K562 (cell line): Measurements from ENCODE around the gene TP53I3. TPM values are rescaled to one million over a fixed set of nuclear protein-coding genes. Genes with fewer than 3 reads are reported as not detected.
A peak's percentile ranks its signal among the peaks of the same experiment; 100 is the strongest.

Source experiments
- ATAC-seq: fragments of 200-7000 bp; cut with Tn5 transposase; 3 replicates; pipeline ENCODE4 v1.9.1; 2020; ENCODE audit warnings: moderate library complexity
- BruUV-seq: library from RNA; stranded (reverse); fragments of 400-500 nt; replicated peaks from 2 replicates; lab custom pipeline; 2021; lab: Mats Ljungman, UMichigan
- CTCF ChIA-PET: fragments of 300-600 bp; formaldehyde crosslinking; extraction: SDS; loops from one replicate; lab custom pipeline; 2021; ENCODE audit warnings: low intra/inter-chr PET ratio; lab: Yijun Ruan, JAX
- POLR2A ChIA-PET: fragments of 300-600, 350-650 bp; sonication (Branson Sonifier 250); formaldehyde crosslinking; extraction: SDS; loops from one replicate; lab custom pipeline; 2021; ENCODE audit warnings: antibody characterized with exemption, inconsistent platforms; lab: Yijun Ruan, JAX
- DNase-seq, 4 experiments: peaks; one replicate each; pipeline versions ENCODE4 v3.0.0 to v3.0.0-alpha.2; 2011 to 2018; ENCODE audit warnings: low spot score in 3 of 4, mixed read lengths in 3 of 4; ENCODE audit errors: extremely low read depth in 1 of 4
- FAIRE-seq: peaks from 2 replicates; lab custom pipeline; 2011; peaks lifted over from hg19 to GRCh38; lab: Jason Lieb, UNC
- H2AFZ ChIP-seq: 2 replicates; pipeline ENCODE4 v1.6.0; 2011; ENCODE audit warnings: low read depth, low read length, control low read depth, inconsistent platforms
- H3K27ac ChIP-seq: fragments of 200-600 bp; 3 replicates; pipeline ENCODE4 v1.8.0; 2011; ENCODE audit warnings: low read depth, mild to moderate bottlenecking, control low read depth, inconsistent platforms, low read length, moderate library complexity, mixed read lengths; ENCODE audit errors: extremely low read depth
- H3K27me3 ChIP-seq, 2 experiments: fragments of 300-600 bp in 1 of 2; 2 replicates in 1 of 2; 3 replicates in 1 of 2; pipeline versions ENCODE4 v1.6.0 to v1.8.0; 2011; ENCODE audit warnings: inconsistent platforms in 2 of 2, low read length in 2 of 2, mild to moderate bottlenecking in 1 of 2, mixed read lengths in 1 of 2, moderate library complexity in 1 of 2; ENCODE audit not compliant: control insufficient read depth in 2 of 2, insufficient read depth in 2 of 2
- H3K36me3 ChIP-seq: fragments of 300-600 bp; 3 replicates; pipeline ENCODE4 v1.8.0; 2011; ENCODE audit warnings: mild to moderate bottlenecking, low read length, inconsistent platforms; ENCODE audit not compliant: control insufficient read depth, insufficient read depth
- H3K4me1 ChIP-seq, 2 experiments: fragments of 200-600 bp in 1 of 2; replicated peaks in 1 of 2; 2 replicates in 1 of 2; 3 replicates in 1 of 2; pipeline versions ENCODE4 v1.5.1 to v1.8.0; 2011; ENCODE audit warnings: inconsistent platforms in 2 of 2, low read length in 2 of 2, mild to moderate bottlenecking in 1 of 2, mixed read lengths in 1 of 2, moderate library complexity in 1 of 2; ENCODE audit not compliant: control insufficient read depth in 2 of 2, insufficient read depth in 2 of 2
- H3K4me2 ChIP-seq: 2 replicates; pipeline ENCODE4 v1.6.1; 2011; ENCODE audit warnings: low read length, control low read depth, inconsistent platforms, mixed read lengths; ENCODE audit not compliant: insufficient read depth
- H3K4me3 ChIP-seq: fragments of 200-600 bp; sonication (generic), shearing (Covaris generic); 2 replicates; pipeline ENCODE4 v1.5.1; 2016; ENCODE audit warnings: control low read depth, inconsistent platforms
- H3K79me2 ChIP-seq: fragments of 200-600 bp; 3 replicates; pipeline ENCODE4 v1.8.0; 2011; ENCODE audit warnings: low read length, inconsistent platforms; ENCODE audit not compliant: control insufficient read depth, insufficient read depth
- H3K9ac ChIP-seq, 2 experiments: 2 replicates each; pipeline versions ENCODE4 v1.6.0 to v1.6.1; 2011; ENCODE audit warnings: low read depth in 2 of 2, low read length in 2 of 2, control low read depth in 1 of 2, inconsistent platforms in 1 of 2, mild to moderate bottlenecking in 1 of 2, mixed read lengths in 1 of 2; ENCODE audit not compliant: insufficient read depth in 1 of 2
- H3K9me1 ChIP-seq: one replicate; pipeline ENCODE4 v1.6.0; 2011; ENCODE audit warnings: inconsistent platforms, mild to moderate bottlenecking, low read length, moderate library complexity; ENCODE audit not compliant: control insufficient read depth, insufficient read depth
- H3K9me3 ChIP-seq: replicated peaks from 2 replicates; pipeline ENCODE4 v1.5.1; 2011; ENCODE audit warnings: low read depth, low read length, inconsistent platforms; ENCODE audit not compliant: control insufficient read depth, insufficient read depth
- H4K20me1 ChIP-seq: replicated peaks from 2 replicates; pipeline ENCODE4 v1.6.1; 2011; ENCODE audit warnings: low read length, inconsistent platforms, mixed read lengths; ENCODE audit not compliant: control insufficient read depth, insufficient read depth
- HEY1 ChIP-seq: fragments of 250-450 bp; sonication (Bioruptor Pico); IDR thresholded peaks from 2 replicates; pipeline ENCODE4 v1.5.0; 2020; ENCODE audit warnings: mild to moderate bottlenecking, moderate library complexity, borderline replicate concordance
- RFX1 ChIP-seq: fragments of 450-650 bp; IDR thresholded peaks from 2 replicates; pipeline ENCODE4 v1.6.1; 2016; ENCODE audit warnings: mild to moderate bottlenecking, moderate library complexity
- WHSC1 ChIP-seq: IDR thresholded peaks from one replicate; pipeline ENCODE4 v1.6.1; 2012; ENCODE audit warnings: low read length, control low read depth, inconsistent platforms
- WGBS: fragments of 100-300 bp; shearing (Covaris generic); methylation state at CpG from one replicate; pipeline ENCODE4 v1.1.6; 2016; ENCODE audit warnings: low coverage, mixed read lengths; ENCODE audit not compliant: insufficient coverage; ENCODE audit errors: missing lambda C conversion rate; 5-methylcytosine and 5-hydroxymethylcytosine counted together
- in situ Hi-C: fragments of 300-500 bp; cut with MboI; formaldehyde crosslinking; loops from 4 replicates; pipeline ENCODE4 v1.15.0; 2018; ENCODE audit warnings: inconsistent platforms, mixed read lengths
- intact Hi-C: fragments of 100-400 bp; cut with micrococcal nuclease; formaldehyde crosslinking; loops from 2 replicates; pipeline ENCODE4 v1.14.2; 2022
- polyA plus RNA-seq, 8 experiments: library from polyadenylated mRNA; depleted of rRNA in 4 of 8; stranded (reverse) in 5 of 8; unstranded in 3 of 8; fragments of >200 nt; fragmentation: Nextera tagmentation in 2 of 8; fragmentation: Illumina TruSeq in 1 of 8; extraction: Ambion mirVana in 2 of 8; extraction: Trizol in 1 of 8; gene quantifications; 2 replicates each; pipeline versions ENCODE4 v1.2.1 to v1.2.3, GENCODE V29; 2011 to 2014; ENCODE audit warnings: inconsistent platforms in 1 of 8, missing spikeins in 1 of 8
- small RNA-seq: library from RNA; depleted of rRNA; stranded (forward); fragments of <200 nt; gene quantifications from one replicate; pipeline ENCODE3, GENCODE V24; 2014
- total RNA-seq, 7 experiments: library from RNA; depleted of rRNA in 6 of 7; stranded (reverse); fragments of >200 nt in 6 of 7; fragmentation: Illumina TruSeq in 2 of 7; extraction: Trizol in 2 of 7; gene quantifications; 2 replicates each; pipeline versions ENCODE4 v1.2.1 to v1.2.3, GENCODE V29; 2011 to 2021; ENCODE audit warnings: low replicate concordance in 1 of 7

TP53I3 gene
- total and polyA plus RNA-seq, 9 of the 15 experiments (the other 6 are each of a cell fraction or from before 2014, with no cell fraction given) = 0.65 to 9.5 (median 5.6) TPM

DNA sequence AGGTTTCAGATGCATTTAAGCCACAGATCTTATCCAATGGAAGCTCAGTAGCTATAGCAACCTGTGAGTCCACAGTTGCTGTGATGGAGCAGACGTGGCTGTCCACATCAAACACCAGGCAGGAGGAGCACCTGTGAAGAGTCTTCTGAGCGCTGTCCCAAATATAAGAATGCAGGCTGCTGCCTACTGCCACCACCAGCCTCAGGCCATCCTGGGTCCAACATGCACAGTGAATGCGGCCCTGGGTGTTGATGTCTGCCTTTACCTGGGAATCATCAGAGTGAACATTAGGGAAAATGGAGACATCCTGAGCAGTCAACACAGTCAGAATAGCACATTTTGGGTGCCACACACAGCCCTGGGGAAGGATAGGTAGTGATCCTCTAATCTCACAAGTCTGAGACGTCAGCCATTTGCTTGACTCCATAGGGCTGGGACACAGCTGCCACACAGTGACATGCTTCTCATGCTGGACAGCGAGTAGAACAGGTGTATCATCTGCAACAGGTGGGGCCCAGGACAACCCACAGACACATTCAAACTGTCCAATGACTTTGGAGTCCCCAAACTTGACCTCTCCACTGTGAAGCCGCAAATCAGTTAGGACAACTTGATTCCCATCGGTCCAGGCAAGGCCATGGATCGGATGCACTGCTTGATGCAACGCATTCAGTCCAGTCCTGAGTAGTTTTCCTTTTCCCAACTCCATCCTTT lies 45.7 kb downstream of the TP53I3 start:
- H3K9ac ChIP-seq = peak overlapping the region in 1 of 2 experiments; percentile 26; a peak in 1 of 4 replicates
- peaks cover 50% of the 10 kb centered on the region for H3K79me2 ChIP-seq
- no peak overlapping the region for H2AFZ ChIP-seq
- POLR2A ChIA-PET = no interaction called here
- intact Hi-C loops = no loop called here
- H3K4me3 ChIP-seq = no peak overlapping the region
- TF ChIP-seq RFX1 (peak; percentile 35; the same call in 1 of the 2 replicates), WHSC1 (peak; percentile 5), HEY1 (no peak)
- TF ChIP-seq, all 486 proteins: peak for 2
- no peak overlapping the region for H3K4me2 ChIP-seq
- H3K27ac ChIP-seq = no peak overlapping the region
- CTCF ChIA-PET = no interaction called here
- H3K9me3 ChIP-seq = no peaks in the 10 kb centered on the region
- DNase-seq (no peak), ATAC-seq (no peak), FAIRE-seq (no peak)
- no TSS peak for BruUV-seq
- H4K20me1 ChIP-seq = no peaks in the 10 kb centered on the region; the same call in 1 of the 2 replicates
- peaks cover 56% of the 10 kb centered on the region for H3K36me3 ChIP-seq
- H3K27me3 ChIP-seq = no peaks in the 10 kb centered on the region
- in situ Hi-C loops = no loop called here
- no peaks in the 10 kb centered on the region for H3K9me1 ChIP-seq
- H3K4me1 ChIP-seq = no peaks in the 10 kb centered on the region; a peak in 1 of 5 replicates
- WGBS = 93% methylated on average over 9 of the region's 9 CpGs

Small RNA genes lying within 50 kb of the gene (small RNA-seq; reads per million reads assigned to genes)
- not detected for gene RNU6-370P

Other genes starting within 250 kb of the TP53I3 start
Only the 7 nearest of the 9 such genes appear.
- gene MFSD2B, start 74.7 kb downstream of the TP53I3 start, total RNA-seq (2014; rRNA removed) = 5.5 and 9.1 TPM in 2 replicates
- 5.2 and 6.8 TPM in 2 replicates for gene MFSD2B, start 74.7 kb downstream of the TP53I3 start, total RNA-seq (2014; rRNA removed; fragmentation: Illumina TruSeq; extraction: Trizol)
- gene MFSD2B, start 74.7 kb downstream of the TP53I3 start, total RNA-seq (2015; rRNA removed; fragmentation: Illumina TruSeq; extraction: Trizol) = 7.2 and 8.0 TPM in 2 replicates
- gene MFSD2B, start 74.7 kb downstream of the TP53I3 start, total RNA-seq (2021) = 10.4 and 10.9 TPM in 2 replicates
- gene MFSD2B, start 74.7 kb downstream of the TP53I3 start, polyA plus RNA-seq (2011; rRNA removed) = 6.8 and 8.0 TPM in 2 replicates
- 10.5 and 10.7 TPM in 2 replicates for gene MFSD2B, start 74.7 kb downstream of the TP53I3 start, polyA plus RNA-seq (2014; fragmentation: Illumina TruSeq; extraction: Trizol)
- 1 to 10 TPM; 2.6 to 3.6 TPM for gene MFSD2B, start 74.7 kb downstream of the TP53I3 start, polyA plus RNA-seq (2014; fragmentation: Nextera tagmentation; extraction: Ambion mirVana)
- 8.4 and 9.9 TPM in 2 replicates for gene MFSD2B, start 74.7 kb downstream of the TP53I3 start, polyA plus RNA-seq (2014; rRNA removed)
- gene WDCP, start 37.4 kb downstream of the TP53I3 start, total RNA-seq (2014; rRNA removed) = 10.1 and 13.2 TPM in 2 replicates
- gene WDCP, start 37.4 kb downstream of the TP53I3 start, total RNA-seq (2014; rRNA removed; fragmentation: Illumina TruSeq; extraction: Trizol) = 21.8 and 23.0 TPM in 2 replicates
- 20.0 and 20.8 TPM in 2 replicates for gene WDCP, start 37.4 kb downstream of the TP53I3 start, total RNA-seq (2015; rRNA removed; fragmentation: Illumina TruSeq; extraction: Trizol)
- 30.4 and 31.0 TPM in 2 replicates for gene WDCP, start 37.4 kb downstream of the TP53I3 start, total RNA-seq (2021)
- gene WDCP, start 37.4 kb downstream of the TP53I3 start, polyA plus RNA-seq (2011; rRNA removed) = 36.2 and 41.4 TPM in 2 replicates
- gene WDCP, start 37.4 kb downstream of the TP53I3 start, polyA plus RNA-seq (2014; fragmentation: Illumina TruSeq; extraction: Trizol) = 18.9 and 24.9 TPM in 2 replicates
- gene WDCP, start 37.4 kb downstream of the TP53I3 start, polyA plus RNA-seq (2014; fragmentation: Nextera tagmentation; extraction: Ambion mirVana) = 10 to 100 TPM; 11.9 to 25.1 TPM
- gene WDCP, start 37.4 kb downstream of the TP53I3 start, polyA plus RNA-seq (2014; rRNA removed) = 14.2 and 16.2 TPM in 2 replicates
- 1.6 and 2.0 TPM in 2 replicates for gene FKBP1B, start 35.1 kb downstream of the TP53I3 start, total RNA-seq (2014; rRNA removed)
- 2.4 and 2.8 TPM in 2 replicates for gene FKBP1B, start 35.1 kb downstream of the TP53I3 start, total RNA-seq (2014; rRNA removed; fragmentation: Illumina TruSeq; extraction: Trizol)
- 1.3 and 1.6 TPM in 2 replicates for gene FKBP1B, start 35.1 kb downstream of the TP53I3 start, total RNA-seq (2015; rRNA removed; fragmentation: Illumina TruSeq; extraction: Trizol)
- 1.6 and 2.4 TPM in 2 replicates for gene FKBP1B, start 35.1 kb downstream of the TP53I3 start, total RNA-seq (2021)
- gene FKBP1B, start 35.1 kb downstream of the TP53I3 start, polyA plus RNA-seq (2011; rRNA removed) = 9.4 and 14.1 TPM in 2 replicates
- gene FKBP1B, start 35.1 kb downstream of the TP53I3 start, polyA plus RNA-seq (2014; fragmentation: Illumina TruSeq; extraction: Trizol) = 2.8 and 2.9 TPM in 2 replicates
- gene FKBP1B, start 35.1 kb downstream of the TP53I3 start, polyA plus RNA-seq (2014; fragmentation: Nextera tagmentation; extraction: Ambion mirVana) = 1 to 10 TPM in 1 of 2 experiments, under 1 TPM in 1; 0.58 to 1.2 TPM
- gene FKBP1B, start 35.1 kb downstream of the TP53I3 start, polyA plus RNA-seq (2014; rRNA removed) = 2.3 and 3.7 TPM in 2 replicates
- gene SF3B6, start 8.5 kb downstream of the TP53I3 start, total RNA-seq (2014; rRNA removed) = 170 and 188 TPM in 2 replicates
- 290 and 295 TPM in 2 replicates for gene SF3B6, start 8.5 kb downstream of the TP53I3 start, total RNA-seq (2014; rRNA removed; fragmentation: Illumina TruSeq; extraction: Trizol)
- 257 and 279 TPM in 2 replicates for gene SF3B6, start 8.5 kb downstream of the TP53I3 start, total RNA-seq (2015; rRNA removed; fragmentation: Illumina TruSeq; extraction: Trizol)
- 146 and 167 TPM in 2 replicates for gene SF3B6, start 8.5 kb downstream of the TP53I3 start, total RNA-seq (2021)
- 341 and 473 TPM in 2 replicates for gene SF3B6, start 8.5 kb downstream of the TP53I3 start, polyA plus RNA-seq (2011; rRNA removed)
- 255 and 293 TPM in 2 replicates for gene SF3B6, start 8.5 kb downstream of the TP53I3 start, polyA plus RNA-seq (2014; fragmentation: Illumina TruSeq; extraction: Trizol)
- gene SF3B6, start 8.5 kb downstream of the TP53I3 start, polyA plus RNA-seq (2014; fragmentation: Nextera tagmentation; extraction: Ambion mirVana) = 100 to 1,000 TPM; 535 to 591 TPM
- gene SF3B6, start 8.5 kb downstream of the TP53I3 start, polyA plus RNA-seq (2014; rRNA removed) = 378 and 407 TPM in 2 replicates
- gene PFN4, start 38.5 kb upstream of the TP53I3 start, total RNA-seq (2014; rRNA removed) = 0.45 and 0.65 TPM in 2 replicates
- 0.51 and 0.73 TPM in 2 replicates for gene PFN4, start 38.5 kb upstream of the TP53I3 start, total RNA-seq (2014; rRNA removed; fragmentation: Illumina TruSeq; extraction: Trizol)
- 0.41 and 0.54 TPM in 2 replicates for gene PFN4, start 38.5 kb upstream of the TP53I3 start, total RNA-seq (2015; rRNA removed; fragmentation: Illumina TruSeq; extraction: Trizol)
- 0.16 and 0.56 TPM in 2 replicates for gene PFN4, start 38.5 kb upstream of the TP53I3 start, total RNA-seq (2021)
- 0.26 TPM in 1 of 2 replicates, not detected in the other for gene PFN4, start 38.5 kb upstream of the TP53I3 start, polyA plus RNA-seq (2011; rRNA removed)
- 0.31 TPM in 1 of 2 replicates, not detected in the other for gene PFN4, start 38.5 kb upstream of the TP53I3 start, polyA plus RNA-seq (2014; fragmentation: Illumina TruSeq; extraction: Trizol)
- gene PFN4, start 38.5 kb upstream of the TP53I3 start, polyA plus RNA-seq (2014; fragmentation: Nextera tagmentation; extraction: Ambion mirVana) = under 1 TPM; 0.07 to 0.15 TPM
- not detected in 2 replicates for gene PFN4, start 38.5 kb upstream of the TP53I3 start, polyA plus RNA-seq (2014; rRNA removed)
- 1.9 and 2.0 TPM in 2 replicates for gene FAM228B, start 38.6 kb upstream of the TP53I3 start, total RNA-seq (2014; rRNA removed)
- gene FAM228B, start 38.6 kb upstream of the TP53I3 start, total RNA-seq (2014; rRNA removed; fragmentation: Illumina TruSeq; extraction: Trizol) = 2.7 and 3.7 TPM in 2 replicates
- 3.6 and 3.7 TPM in 2 replicates for gene FAM228B, start 38.6 kb upstream of the TP53I3 start, total RNA-seq (2015; rRNA removed; fragmentation: Illumina TruSeq; extraction: Trizol)
- 1.9 and 2.1 TPM in 2 replicates for gene FAM228B, start 38.6 kb upstream of the TP53I3 start, total RNA-seq (2021)
- gene FAM228B, start 38.6 kb upstream of the TP53I3 start, polyA plus RNA-seq (2011; rRNA removed) = 3.5 and 4.1 TPM in 2 replicates
- gene FAM228B, start 38.6 kb upstream of the TP53I3 start, polyA plus RNA-seq (2014; fragmentation: Illumina TruSeq; extraction: Trizol) = 2.0 and 2.6 TPM in 2 replicates
- gene FAM228B, start 38.6 kb upstream of the TP53I3 start, polyA plus RNA-seq (2014; fragmentation: Nextera tagmentation; extraction: Ambion mirVana) = 1 to 10 TPM; 1.1 to 1.3 TPM
- 1.4 and 3.0 TPM in 2 replicates for gene FAM228B, start 38.6 kb upstream of the TP53I3 start, polyA plus RNA-seq (2014; rRNA removed)
- gene FAM228A, start 90.2 kb upstream of the TP53I3 start, total RNA-seq (2014; rRNA removed) = not detected in 2 replicates
- gene FAM228A, start 90.2 kb upstream of the TP53I3 start, total RNA-seq (2014; rRNA removed; fragmentation: Illumina TruSeq; extraction: Trizol) = not detected in 2 replicates
- not detected in 2 replicates for gene FAM228A, start 90.2 kb upstream of the TP53I3 start, total RNA-seq (2015; rRNA removed; fragmentation: Illumina TruSeq; extraction: Trizol)
- not detected in 2 replicates for gene FAM228A, start 90.2 kb upstream of the TP53I3 start, total RNA-seq (2021)
- gene FAM228A, start 90.2 kb upstream of the TP53I3 start, polyA plus RNA-seq (2011; rRNA removed) = not detected in 2 replicates
- not detected in 2 replicates for gene FAM228A, start 90.2 kb upstream of the TP53I3 start, polyA plus RNA-seq (2014; fragmentation: Illumina TruSeq; extraction: Trizol)
- gene FAM228A, start 90.2 kb upstream of the TP53I3 start, polyA plus RNA-seq (2014; fragmentation: Nextera tagmentation; extraction: Ambion mirVana) = not detected
- not detected in 2 replicates for gene FAM228A, start 90.2 kb upstream of the TP53I3 start, polyA plus RNA-seq (2014; rRNA removed)